Gastrocnemius medialis (tissue), 4 donors: ENCODE measurements around the gene GLYATL1. TPM values are rescaled to one million over a fixed set of nuclear protein-coding genes. Genes with fewer than 3 reads are reported as not detected.

Experiments
- ATAC-seq, 2 donors: fragments of 150-250 bp; one replicate each; pipeline ENCODE4 v1.9.1; 2016
- DNase-seq, 2 donors: peaks; one replicate each; pipeline ENCODE4 v3.0.0-alpha.2; 2019
- H3K27ac ChIP-seq, 4 donors: fragments of 200-600 bp; sonication (generic); 1 replicate in 1 of 4; 2 replicates in 3 of 4; pipeline ENCODE4 v1.5.1; 2016 to 2018; ENCODE audit warnings: mild to moderate bottlenecking in 2 of 4, moderate library complexity in 1 of 4
- H3K27me3 ChIP-seq, 3 donors: fragments of 200-600 bp; sonication (generic) in 2 of 3; 1 replicate in 1 of 3; 2 replicates in 2 of 3; pipeline versions ENCODE4 v1.5.1 to v1.6.0; 2016 to 2019; ENCODE audit warnings: mild to moderate bottlenecking in 1 of 3, moderate library complexity in 1 of 3
- H3K36me3 ChIP-seq, 2 donors: fragments of 200-600 bp; sonication (generic) in 1 of 2; one replicate each; pipeline ENCODE4 v1.5.1; 2017 to 2018
- H3K4me1 ChIP-seq, 2 donors: fragments of 200-600 bp; sonication (generic) in 1 of 2; one replicate each; pipeline ENCODE4 v1.5.1; 2016 to 2017; ENCODE audit warnings: mild to moderate bottlenecking in 2 of 2
- H3K4me3 ChIP-seq, 4 donors: fragments of 200-600 bp; sonication (generic) in 3 of 4; 1 replicate in 1 of 4; 2 replicates in 3 of 4; pipeline ENCODE4 v1.5.1; 2016 to 2019; ENCODE audit warnings: mild to moderate bottlenecking in 2 of 4
- H3K9me3 ChIP-seq, 3 donors: fragments of 200-600 bp; sonication (generic) in 2 of 3; 1 replicate in 1 of 3; 2 replicates in 2 of 3; pipeline ENCODE4 v1.5.1; 2016 to 2019
- CTCF ChIP-seq, 5 experiments: fragments of 450-650 bp in 3 of 5; fragments of 200-600 bp in 2 of 5; sonication (generic) in 2 of 5; IDR thresholded peaks in 4 of 5; conservative IDR thresholded peaks in 1 of 5; 1 replicate in 4 of 5; 2 replicates in 1 of 5; pipeline ENCODE4 v1.5.1; 2016 to 2019; ENCODE audit warnings: antibody characterized with exemption in 5 of 5, mild to moderate bottlenecking in 3 of 5, moderate library complexity in 3 of 5
- POLR2A ChIP-seq, 2 donors: fragments of 450-650 bp; IDR thresholded peaks; one replicate each; pipeline ENCODE4 v1.6.1; 2017; ENCODE audit warnings: antibody characterized with exemption in 2 of 2, mild to moderate bottlenecking in 2 of 2, moderate library complexity in 2 of 2
- in situ Hi-C, 4 donors: fragments of 200-750 bp; cut with MboI; loops; one replicate each; pipeline versions ENCODE4 v1.15.0 to v1.8.0; 2017; ENCODE audit warnings: low sequenced_read_pairs in 4 of 4
- intact Hi-C: fragments of 100-400 bp; cut with DNase I; formaldehyde crosslinking; loops from one replicate; pipeline ENCODE4 v1.15.1; 2023; ENCODE audit warnings: low total_unique reads
- total RNA-seq, 4 donors: library from RNA; depleted of rRNA; stranded (reverse); fragments of >200 nt; gene quantifications; one replicate each; pipeline versions ENCODE4 v1.1.0 to v1.2.3, GENCODE V29; 2016

Gene GLYATL1
- total RNA-seq, 4 donors from 2014 or later: 0.94 to 1.2 TPM; not detected in 2

- in situ Hi-C loops: no loop called here
- H3K27ac ChIP-seq: no peak overlapping the region
These were observed 26.1 kb downstream of the GLYATL1 start for GRCh38 chr11:58965246-58965985.

GRCh38 chr11:58968251-58968711, 29.0 kb downstream of the GLYATL1 start:
- Histone ChIP-seq H3K4me3 (no peak overlapping the region), H3K27me3 (no peaks in the 10 kb centered on the region), H3K27ac (no peak overlapping the region), H3K9me3 (no peaks in the 10 kb centered on the region), H3K4me1 (no peaks in the 10 kb centered on the region), H3K36me3 (no peaks in the 10 kb centered on the region)
- ATAC-seq (no peak), DNase-seq (no peak)
- in situ Hi-C loops: no loop called here
- TF ChIP-seq POLR2A (IDR thresholded peaks at IDR 0.05) (no peak), CTCF (IDR thresholded peaks at IDR 0.05 in 4 of 5, conservative IDR thresholded peaks at IDR 0.05 in 1 of 5) (no peak)
- intact Hi-C loops: no loop called here

More at GRCh38 chr11:58965246-58965985, 26.1 kb downstream of the GLYATL1 start:
- Histone ChIP-seq H3K27me3 (no peaks in the 10 kb centered on the region), H3K36me3 (no peaks in the 10 kb centered on the region), H3K9me3 (no peaks in the 10 kb centered on the region), H3K4me3 (no peak overlapping the region), H3K4me1 (no peaks in the 10 kb centered on the region)
- no peak for TF ChIP-seq CTCF (IDR thresholded peaks at IDR 0.05 in 4 of 5, conservative IDR thresholded peaks at IDR 0.05 in 1 of 5)
- TF ChIP-seq POLR2A (IDR thresholded peaks at IDR 0.05): no peak
- intact Hi-C loops: no loop called here
- DNase-seq: no peak
- no peak for ATAC-seq

GRCh38 chr11:58977470-58977869, 38.2 kb downstream of the GLYATL1 start:
- intact Hi-C loops (no loop called here), in situ Hi-C loops (no loop called here)
- no peak for TF ChIP-seq POLR2A (IDR thresholded peaks at IDR 0.05)
- TF ChIP-seq CTCF (IDR thresholded peaks at IDR 0.05 in 4 of 5, conservative IDR thresholded peaks at IDR 0.05 in 1 of 5): no peak
- no peaks in the 10 kb centered on the region for H3K36me3 ChIP-seq
- H3K27me3 ChIP-seq: no peaks in the 10 kb centered on the region
- no peaks in the 10 kb centered on the region for H3K9me3 ChIP-seq
- no peaks in the 10 kb centered on the region for H3K4me1 ChIP-seq
- DNase-seq: no peak
- no peak overlapping the region for H3K27ac ChIP-seq
- no peak for ATAC-seq
- no peak overlapping the region for H3K4me3 ChIP-seq

GRCh38 chr11:58979222-58979621, 39.9 kb downstream of the GLYATL1 start:
- Histone ChIP-seq H3K27me3 (no peaks in the 10 kb centered on the region), H3K4me3 (no peak overlapping the region), H3K36me3 (no peaks in the 10 kb centered on the region), H3K9me3 (no peaks in the 10 kb centered on the region), H3K27ac (no peak overlapping the region), H3K4me1 (no peaks in the 10 kb centered on the region)
- TF ChIP-seq CTCF (IDR thresholded peaks at IDR 0.05 in 4 of 5, conservative IDR thresholded peaks at IDR 0.05 in 1 of 5) (no peak), POLR2A (IDR thresholded peaks at IDR 0.05) (no peak)
- in situ Hi-C loops: no loop called here
- ATAC-seq (no peak), DNase-seq (no peak)
- intact Hi-C loops: no loop called here
